SK-N-SH (cell line): ENCODE results near the gene ADAM11. TPM values are rescaled to one million over a fixed set of nuclear protein-coding genes. Genes with fewer than 3 reads are reported as not detected.

Source experiments
- CTCF ChIA-PET: fragments of 300-600, 350-600 bp; formaldehyde crosslinking; extraction: SDS; loops from one replicate; lab custom pipeline; 2021; lab: Yijun Ruan, JAX
- POLR2A ChIA-PET: fragments of 350-600 bp; sonication (Branson Sonifier 250); formaldehyde crosslinking; extraction: SDS; loops from one replicate; lab custom pipeline; 2020; ENCODE audit warnings: antibody characterized with exemption, inconsistent platforms; lab: Yijun Ruan, JAX
- DNase-seq: peaks from one replicate; pipeline ENCODE4 v3.0.0; 2012
- H2AFZ ChIP-seq: fragments of 200-600 bp; sonication (generic); 2 replicates; pipeline ENCODE4 v1.8.1; 2016; ENCODE audit warnings: antibody characterized with exemption, mild to moderate bottlenecking, low read depth
- H3F3A ChIP-seq: fragments of 200-600 bp; sonication (generic); replicated peaks from 2 replicates; pipeline ENCODE3; 2016; ENCODE audit warnings: antibody characterized with exemption, mild to moderate bottlenecking; ENCODE audit not compliant: insufficient read depth
- H3K27ac ChIP-seq, 2 experiments: fragments of 200-500 bp in 1 of 2; fragments of 200-600 bp in 1 of 2; sonication (Bioruptor generic) in 1 of 2; sonication (generic), shearing (Covaris generic) in 1 of 2; 2 replicates each; pipeline versions ENCODE4 v1.5.1 to v1.6.1; 2014 to 2016; ENCODE audit warnings: low read depth in 2 of 2, inconsistent platforms in 1 of 2, low read length in 1 of 2, mild to moderate bottlenecking in 1 of 2, mixed read lengths in 1 of 2
- H3K27me3 ChIP-seq: fragments of 200-600 bp; sonication (generic), shearing (Covaris generic); 2 replicates; pipeline ENCODE4 v1.6.1; 2016; ENCODE audit warnings: mixed run types; ENCODE audit not compliant: insufficient read depth
- H3K36me3 ChIP-seq, 2 experiments: fragments of 200-500 bp in 1 of 2; fragments of 200-600 bp in 1 of 2; sonication (Bioruptor generic) in 1 of 2; sonication (generic) in 1 of 2; replicated peaks in 1 of 2; 2 replicates each; pipeline versions ENCODE3 to v1.5.1; 2014 to 2016; ENCODE audit warnings: low read length in 1 of 2, mild to moderate bottlenecking in 1 of 2; ENCODE audit not compliant: insufficient read depth in 2 of 2, control insufficient read depth in 1 of 2
- H3K4me1 ChIP-seq, 2 experiments: fragments of 200-500 bp in 1 of 2; fragments of 200-600 bp in 1 of 2; sonication (Bioruptor generic) in 1 of 2; sonication (generic), shearing (Covaris generic) in 1 of 2; 2 replicates each; pipeline versions ENCODE4 v1.5.1 to v1.6.1; 2014 to 2016; ENCODE audit warnings: low read depth in 1 of 2, low read length in 1 of 2, mixed run types in 1 of 2; ENCODE audit not compliant: insufficient read depth in 2 of 2, control insufficient read depth in 1 of 2
- H3K4me2 ChIP-seq: fragments of 200-600 bp; sonication (generic), shearing (Covaris generic); 2 replicates; pipeline ENCODE4 v1.6.1; 2017; ENCODE audit warnings: mixed run types
- H3K4me3 ChIP-seq, 2 experiments: fragments of 200-500 bp in 1 of 2; fragments of 200-600 bp in 1 of 2; sonication (Bioruptor generic) in 1 of 2; sonication (generic), shearing (Covaris generic) in 1 of 2; 2 replicates each; pipeline versions ENCODE4 v1.5.1 to v1.8.1; 2014 to 2016; ENCODE audit warnings: low read depth in 2 of 2, inconsistent platforms in 1 of 2, low read length in 1 of 2, mild to moderate bottlenecking in 1 of 2, mixed read lengths in 1 of 2, moderate library complexity in 1 of 2
- H3K79me2 ChIP-seq: fragments of 200-600 bp; sonication (generic); 2 replicates; pipeline ENCODE4 v1.8.1; 2017; ENCODE audit warnings: mild to moderate bottlenecking; ENCODE audit not compliant: insufficient read depth
- H3K9ac ChIP-seq: fragments of 200-600 bp; sonication (generic); 2 replicates; pipeline ENCODE4 v1.6.1; 2017; ENCODE audit warnings: mixed run types
- H3K9me2 ChIP-seq: fragments of 200-600 bp; sonication (generic); 2 replicates; pipeline ENCODE4 v1.6.1; 2017; ENCODE audit warnings: mixed run types
- H3K9me3 ChIP-seq: fragments of 200-600 bp; sonication (generic); 2 replicates; pipeline ENCODE4 v1.6.1; 2017; ENCODE audit warnings: mixed run types, mild to moderate bottlenecking, moderate library complexity
- H4K20me1 ChIP-seq: fragments of 200-600 bp; sonication (generic); 2 replicates; pipeline ENCODE4 v1.6.1; 2017; ENCODE audit warnings: mild to moderate bottlenecking, mixed run types; ENCODE audit not compliant: insufficient read depth
- CHD2 ChIP-seq: fragments of 150-350 bp; IDR thresholded peaks from 2 replicates; pipeline ENCODE4 v1.6.1; 2018; ENCODE audit warnings: low read length; ENCODE audit not compliant: partially characterized antibody
- CTCF ChIP-seq: fragments of 200-600 bp; sonication (generic); IDR thresholded peaks from 2 replicates; pipeline ENCODE4 v1.6.1; 2017; ENCODE audit warnings: antibody characterized with exemption, mild to moderate bottlenecking, moderate library complexity
- ELF1 ChIP-seq: IDR thresholded peaks from 2 replicates; pipeline ENCODE4 v1.4.0; 2012
- EP300 ChIP-seq, 2 experiments: IDR thresholded peaks; 2 replicates each; pipeline versions ENCODE4 v1.4.0 to v1.6.1; 2012; ENCODE audit warnings: borderline replicate concordance in 1 of 2, low read depth in 1 of 2, low read length in 1 of 2
- FOSL2 ChIP-seq: IDR thresholded peaks from 2 replicates; pipeline ENCODE4 v1.4.0; 2012; ENCODE audit warnings: low read depth, mild to moderate bottlenecking, moderate library complexity, borderline replicate concordance
- FOXM1 ChIP-seq: IDR thresholded peaks from 2 replicates; pipeline ENCODE4 v1.4.0; 2012; ENCODE audit warnings: low read depth, mild to moderate bottlenecking
- MEF2A ChIP-seq: IDR thresholded peaks from 2 replicates; pipeline ENCODE4 v1.4.0; 2012; ENCODE audit warnings: low read depth, borderline replicate concordance
- NFIC ChIP-seq: IDR thresholded peaks from 2 replicates; pipeline ENCODE4 v1.4.0; 2012; ENCODE audit warnings: borderline replicate concordance
- PBX3 ChIP-seq: IDR thresholded peaks from 2 replicates; pipeline ENCODE4; 2012
- RCOR1 ChIP-seq: fragments of 150-350 bp; IDR thresholded peaks from 2 replicates; pipeline ENCODE4 v1.6.1; 2017; ENCODE audit warnings: antibody characterized with exemption, low read length
- RFX5 ChIP-seq: IDR thresholded peaks from 2 replicates; pipeline ENCODE4 v1.6.1; 2012; ENCODE audit warnings: mild to moderate bottlenecking, improper control_type of control experiment, low read length
- RXRA ChIP-seq: IDR thresholded peaks from 2 replicates; pipeline ENCODE4 v1.4.0; 2012; ENCODE audit warnings: low read depth, mild to moderate bottlenecking, borderline replicate concordance
- TAF1 ChIP-seq: IDR thresholded peaks from 2 replicates; pipeline ENCODE4 v1.6.1; 2012; ENCODE audit warnings: low read depth, mild to moderate bottlenecking, low read length, moderate library complexity, borderline replicate concordance
- TCF12 ChIP-seq: IDR thresholded peaks from 2 replicates; pipeline ENCODE4 v1.4.0; 2012
- TEAD4 ChIP-seq: IDR thresholded peaks from 2 replicates; pipeline ENCODE4 v1.4.0; 2012; ENCODE audit warnings: mild to moderate bottlenecking, borderline replicate concordance; ENCODE audit not compliant: insufficient read depth
- USF1 ChIP-seq: IDR thresholded peaks from 2 replicates; pipeline ENCODE4 v1.4.0; 2012; ENCODE audit warnings: low read depth, borderline replicate concordance
- USF2 ChIP-seq: fragments of 150-350 bp; IDR thresholded peaks from 2 replicates; pipeline ENCODE4 v1.6.1; 2017; ENCODE audit warnings: antibody characterized with exemption, low read length, low read depth, borderline replicate concordance
- YY1 ChIP-seq: IDR thresholded peaks from 2 replicates; pipeline ENCODE4 v1.4.0; 2012; ENCODE audit warnings: low read depth, mild to moderate bottlenecking
- WGBS: methylation state at CpG from one replicate; pipeline ENCODE4 v1.1.6; 2017; ENCODE audit warnings: low lambda C conversion rate; 5-methylcytosine and 5-hydroxymethylcytosine counted together
- polyA plus RNA-seq, 3 experiments: library from polyadenylated mRNA; depleted of rRNA; stranded (reverse); fragments of >200 nt; gene quantifications; 2 replicates each; pipeline ENCODE4 v1.2.3, GENCODE V29; 2012

Gene ADAM11
- polyA plus RNA-seq, 1 of the 3 experiments (the other 2 are of a cell fraction): 2.5 TPM

- no peaks in the 10 kb centered on the region for H3F3A ChIP-seq
- no peaks in the 10 kb centered on the region for H3K36me3 ChIP-seq
- no peaks in the 10 kb centered on the region for H3K9me2 ChIP-seq
- no peak for TF ChIP-seq NFIC
- TF ChIP-seq ELF1: no peak
- TF ChIP-seq USF1: no peak
- no peak for TF ChIP-seq TCF12
- TF ChIP-seq EP300 (IDR thresholded peaks at IDR 0.05; ENCODE audit: borderline replicate concordance in 1 of 2, low read depth in 1 of 2, low read length in 1 of 2): no peak
- TF ChIP-seq RFX5: no peak
- TF ChIP-seq FOSL2: no peak
- TF ChIP-seq MEF2A: no peak
- no peak for TF ChIP-seq YY1
- TF ChIP-seq RCOR1: no peak
- TF ChIP-seq PBX3: no peak
- TF ChIP-seq TAF1: no peak
- TF ChIP-seq FOXM1: no peak
- TF ChIP-seq TEAD4: no peak
- TF ChIP-seq RXRA: no peak
- no peak for TF ChIP-seq CTCF
- no peak for TF ChIP-seq CHD2
- no peak for TF ChIP-seq USF2
- no peak overlapping the region for H3K4me2 ChIP-seq
- H3K27me3 ChIP-seq: no peaks in the 10 kb centered on the region
- no peak overlapping the region for H3K9ac ChIP-seq
- H4K20me1 ChIP-seq: no peaks in the 10 kb centered on the region
- H3K9me3 ChIP-seq: no peaks in the 10 kb centered on the region
- CTCF ChIA-PET: interaction anchor here (2.1 to 16.7 kb wide), 3 partner anchors 10 to 110 kb away, joined by 9 to 324 read pairs (median 11); no protein-coding TSS in a partner anchor
- H3K4me1 ChIP-seq: peaks cover 0 to 15% of the 10 kb centered on the region in 2 experiments; a peak in 1 of 4 replicates
- WGBS: 54% methylated on average over 4 of the region's 6 CpGs
- no peak for DNase-seq
- no peak overlapping the region for H3K4me3 ChIP-seq
- H3K79me2 ChIP-seq: no peaks in the 10 kb centered on the region
- POLR2A ChIA-PET: no interaction called here
- no peak overlapping the region for H3K27ac ChIP-seq
- no peak overlapping the region for H2AFZ ChIP-seq
Measured at GRCh38 chr17:44769230-44769629, 10.4 kb downstream of the ADAM11 start.
